ENCODE data around the gene ELOVL1.

Gene ELOVL1

GRCh38 chr1:43327549-43328292 is 40.1 kb downstream of the ELOVL1 start:
- no peak for DNase-seq (ENCODE audit: low read depth, low spot score)

GRCh38 chr1:43325381-43325780 is 42.4 kb downstream of the ELOVL1 start:
- DNase-seq (ENCODE audit: low read depth, low spot score), result no peak

- DNase-seq (ENCODE audit: low read depth, low spot score), result no peak
Observed at GRCh38 chr1:43324810-43325209, 43.0 kb downstream of the ELOVL1 start.

- DNase-seq (ENCODE audit: low read depth, low spot score), result no peak
Observed at GRCh38 chr1:43322506-43322905, 45.3 kb downstream of the ELOVL1 start.

- DNase-seq (ENCODE audit: low read depth, low spot score), result no peak
Observed at GRCh38 chr1:43321331-43321891, 46.4 kb downstream of the ELOVL1 start.

- DNase-seq (ENCODE audit: low read depth, low spot score), result no peak
Observed at GRCh38 chr1:43319766-43320165, 48.0 kb downstream of the ELOVL1 start.

- no peak for DNase-seq (ENCODE audit: low read depth, low spot score)
Observed at GRCh38 chr1:43319288-43319687, 48.5 kb downstream of the ELOVL1 start.

GRCh38 chr1:43318831-43319230 is 49.0 kb downstream of the ELOVL1 start:
- no peak for DNase-seq (ENCODE audit: low read depth, low spot score)

GRCh38 chr1:43317817-43318471 is 49.9 kb downstream of the ELOVL1 start:
- no peak for DNase-seq (ENCODE audit: low read depth, low spot score)

GRCh38 chr1:43316738-43317520 is 50.9 kb downstream of the ELOVL1 start:
- DNase-seq (ENCODE audit: low read depth, low spot score), result no peak

- no peak for DNase-seq (ENCODE audit: low read depth, low spot score)
Observed at GRCh38 chr1:43315963-43316737, 51.7 kb downstream of the ELOVL1 start.

GRCh38 chr1:43315481-43315880 is 52.3 kb downstream of the ELOVL1 start:
- DNase-seq (ENCODE audit: low read depth, low spot score), result no peak

- no peak for DNase-seq (ENCODE audit: low read depth, low spot score)
Observed at GRCh38 chr1:43314233-43314632, 53.6 kb downstream of the ELOVL1 start.

GRCh38 chr1:43313771-43314170 is 54.0 kb downstream of the ELOVL1 start:
- no peak for DNase-seq (ENCODE audit: low read depth, low spot score)
